ENCODE data around the gene CENPP.

CENPP gene

DNA sequence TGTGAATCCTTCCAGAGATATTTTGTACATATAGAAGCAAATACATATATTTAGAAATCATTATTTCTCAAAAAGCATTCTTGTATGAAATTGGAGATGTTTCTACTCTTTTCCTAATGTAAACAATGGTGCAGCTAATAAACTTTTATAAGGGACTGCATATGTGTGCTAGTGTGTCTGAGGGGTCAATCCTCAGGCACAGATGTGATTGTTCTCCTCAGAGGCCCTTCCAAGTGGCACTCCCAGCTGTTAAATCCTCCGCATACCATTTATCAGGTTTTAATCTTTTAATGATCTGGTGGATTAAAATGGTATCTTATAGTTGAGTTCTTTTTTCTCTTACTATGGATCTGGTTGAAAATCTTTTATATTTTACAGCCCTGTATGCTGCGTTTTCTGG is 104.1 kb downstream of the CENPP start:
- no peak for DNase-seq

DNA sequence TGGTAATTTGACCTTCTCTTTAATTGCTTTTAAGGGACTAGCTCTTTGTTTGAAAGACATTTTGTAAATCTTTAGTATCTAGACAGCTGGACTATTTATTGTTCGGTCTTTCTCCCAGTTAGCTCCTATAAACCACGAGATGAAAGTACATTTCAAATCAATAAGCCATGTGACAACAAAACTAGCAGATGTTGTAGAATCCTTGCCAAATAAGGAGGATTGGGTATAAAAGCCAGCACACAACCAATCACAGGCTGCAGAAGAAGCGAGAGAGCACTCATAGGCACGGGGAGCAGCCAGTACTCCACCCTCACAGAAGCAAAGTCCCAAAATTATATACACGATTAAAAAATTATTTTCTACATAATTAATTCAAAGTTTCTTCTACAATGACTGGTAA is 106.6 kb downstream of the CENPP start:
- DNase-seq = no peak

DNA sequence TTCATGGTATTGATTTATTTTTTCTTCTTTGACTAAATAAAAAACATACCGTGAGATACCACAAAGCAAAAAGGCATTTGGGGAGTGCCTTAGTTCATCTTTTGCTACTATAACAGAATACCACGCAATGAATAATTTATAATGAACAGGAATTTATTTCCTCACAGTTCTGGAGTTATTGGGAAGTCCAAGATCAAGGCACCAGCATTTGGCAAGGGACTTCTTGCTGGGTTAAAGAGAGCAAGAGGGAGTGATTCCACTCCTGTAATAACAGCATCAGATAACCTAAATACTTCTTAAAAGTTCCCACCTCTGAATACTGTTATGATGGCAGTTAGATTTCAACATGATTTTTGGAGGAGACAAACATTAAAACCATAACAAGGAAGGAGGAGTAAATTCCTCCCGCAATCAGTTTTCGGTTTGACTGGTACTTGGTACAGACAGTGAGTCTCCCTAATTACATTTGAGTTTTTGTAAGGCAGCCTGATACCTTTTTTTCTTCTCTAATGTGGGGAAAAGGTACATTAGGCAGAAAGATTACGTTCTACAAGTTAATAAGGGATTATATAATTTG is 107.3 kb downstream of the CENPP start:
- DNase-seq = no peak

DNA sequence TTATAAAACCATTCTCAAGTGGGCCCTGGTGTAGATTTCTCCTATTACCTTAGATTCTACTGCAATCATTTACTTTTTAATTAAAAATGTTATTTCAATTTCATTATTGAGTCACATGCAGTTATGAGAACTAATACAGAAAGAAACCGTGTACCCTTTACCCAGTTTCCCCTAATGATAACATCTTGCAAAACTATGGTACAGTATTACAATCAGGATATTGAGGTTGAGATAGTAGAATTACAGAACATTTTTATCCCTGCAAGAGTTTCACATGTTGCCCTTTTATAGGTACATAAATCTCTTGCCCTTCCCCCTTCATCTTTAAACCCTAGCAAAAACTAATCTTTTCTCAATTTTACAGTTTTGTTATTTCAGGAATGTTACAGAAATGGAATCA is 109.5 kb downstream of the CENPP start:
- no peak for DNase-seq

DNA sequence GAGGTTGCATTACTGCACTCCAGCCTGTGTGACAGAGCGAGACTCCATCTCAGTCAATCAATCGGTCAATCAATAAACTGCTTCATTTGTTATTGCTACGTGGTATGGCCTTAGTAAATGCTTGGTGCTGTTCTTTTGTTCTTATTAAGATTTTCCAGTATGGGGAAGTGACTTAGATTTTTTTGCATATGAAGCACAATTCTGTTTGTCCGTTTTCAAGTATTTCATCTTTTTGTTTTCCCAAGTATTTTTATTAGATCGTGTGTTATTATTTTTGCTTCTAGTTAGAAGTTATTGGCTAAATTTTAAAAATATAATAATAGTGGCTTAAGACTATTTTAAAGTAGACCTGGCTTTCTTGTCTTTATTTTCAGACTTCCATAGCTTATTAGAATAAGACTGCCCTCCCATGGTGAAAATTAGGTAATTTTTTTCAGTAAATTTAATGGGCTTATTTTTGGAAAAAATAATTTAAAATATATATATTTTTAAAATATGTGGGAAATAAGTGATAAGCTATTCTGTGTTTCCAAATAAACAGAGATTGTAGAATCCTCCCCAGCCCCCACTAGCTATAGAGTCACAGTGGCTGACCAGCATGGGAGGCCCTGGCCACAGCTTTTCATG is 113.3 kb downstream of the CENPP start:
- DNase-seq = no peak

DNA sequence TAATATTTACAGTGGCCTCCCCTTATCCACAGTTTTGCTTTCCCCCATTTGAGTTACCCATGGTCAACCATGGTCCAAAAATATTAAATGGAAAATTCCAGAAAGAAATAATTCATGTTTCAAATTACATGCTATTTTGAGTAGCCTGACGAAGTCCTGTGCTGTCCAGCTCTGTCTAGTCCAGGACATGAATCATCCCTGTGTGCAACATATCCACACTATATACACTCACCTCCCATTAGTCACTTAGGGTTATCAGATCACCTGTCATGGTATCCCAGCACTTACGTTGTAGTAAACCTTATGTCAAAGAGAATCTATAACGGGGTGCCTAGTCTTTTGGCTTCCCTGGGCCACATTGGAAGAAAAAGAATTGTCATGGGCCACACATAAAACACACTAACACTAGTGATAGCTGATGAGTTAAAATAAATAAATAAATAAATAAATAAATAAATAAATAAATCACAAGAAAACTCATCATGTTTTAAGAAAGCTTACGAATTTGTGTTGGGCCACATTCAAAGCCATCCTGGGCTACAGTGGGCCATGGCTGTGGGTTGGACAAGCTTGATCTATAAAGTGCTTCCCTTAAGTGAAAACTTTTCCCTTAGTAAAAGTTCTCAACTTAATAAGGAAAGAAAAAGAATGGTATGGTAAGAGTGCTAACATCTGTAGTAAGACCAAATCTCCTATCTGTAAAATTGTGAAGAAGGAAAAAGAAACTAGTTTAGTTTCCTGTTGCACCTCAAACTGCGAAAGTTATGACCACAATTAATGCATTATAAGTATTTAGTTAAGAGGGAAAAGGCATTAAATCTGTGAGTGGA is 114.4 kb downstream of the CENPP start:
- DNase-seq = no peak

DNA sequence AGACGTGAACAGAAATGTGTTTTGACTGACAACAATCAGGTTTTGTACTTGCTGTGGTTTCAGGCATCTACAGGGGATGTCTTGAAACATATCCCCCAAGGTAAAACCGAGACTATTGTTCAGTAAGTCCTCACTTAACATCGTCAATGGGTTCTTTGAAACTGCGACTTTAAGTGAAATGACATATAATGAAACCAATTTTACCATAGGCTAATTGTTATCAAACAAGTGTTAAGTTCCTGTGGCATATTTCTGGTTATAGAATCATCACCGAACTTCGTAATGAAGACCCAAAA is 114.9 kb downstream of the CENPP start:
- no peak for DNase-seq

DNA sequence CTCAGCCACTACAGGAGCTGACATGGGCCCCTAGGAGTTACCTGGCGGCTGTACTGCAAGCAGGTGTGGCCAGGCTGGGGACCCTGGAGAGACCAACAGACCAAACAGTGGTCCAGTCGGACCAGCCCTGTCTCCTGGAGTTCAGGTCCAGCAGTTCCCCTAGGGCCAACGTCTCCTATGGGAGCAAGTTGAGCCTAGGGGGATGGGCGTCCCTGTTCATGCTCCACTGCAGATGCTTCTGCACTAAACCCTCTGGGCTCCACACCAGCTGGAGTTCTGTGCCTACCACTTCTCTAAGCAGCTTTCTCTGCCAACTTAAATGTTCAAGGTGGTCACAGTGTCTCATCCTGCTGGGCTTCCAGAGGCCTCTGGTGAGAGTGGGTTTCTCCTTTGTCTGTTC is 119.1 kb downstream of the CENPP start:
- no peak for DNase-seq

DNA sequence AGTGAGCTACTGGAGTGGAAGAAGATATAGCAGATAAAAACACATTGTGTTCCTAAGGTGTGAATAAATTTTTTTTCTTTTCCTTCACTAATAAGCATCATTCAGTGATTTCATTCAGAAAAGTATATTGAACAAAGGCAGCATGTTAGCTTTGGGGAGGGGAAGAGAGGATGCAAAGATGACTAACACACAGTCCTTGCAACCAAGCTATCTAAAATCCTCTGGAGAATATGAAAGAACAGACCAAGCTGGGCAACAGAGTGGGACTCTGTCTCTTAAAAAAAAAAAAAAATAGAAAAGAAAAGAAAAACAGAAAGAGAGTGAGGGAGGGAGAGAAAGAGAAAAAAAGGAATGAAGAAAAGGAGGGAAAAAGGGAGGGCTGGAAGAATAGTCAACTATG is 120.8 kb downstream of the CENPP start:
- DNase-seq = no peak

DNA sequence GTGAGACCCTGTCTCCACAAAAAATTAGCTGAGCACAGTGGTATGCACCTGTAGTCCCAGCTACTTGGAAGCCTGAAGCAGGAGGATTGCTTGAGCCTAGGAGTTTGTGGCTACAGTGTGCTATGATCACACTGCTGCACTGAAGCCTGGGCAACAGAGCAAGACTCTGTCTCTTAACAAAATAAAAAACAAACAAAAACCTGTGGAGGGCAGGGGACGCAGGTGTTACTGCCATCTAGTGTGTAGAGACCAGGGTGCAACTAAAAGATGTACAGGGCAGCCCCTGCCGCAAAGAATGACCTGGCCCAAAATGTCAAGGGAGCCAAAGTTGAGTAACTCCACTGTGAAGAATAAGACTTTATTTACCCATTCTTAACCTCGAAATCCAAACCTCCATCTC is 129.5 kb downstream of the CENPP start:
- no peak for DNase-seq

DNA sequence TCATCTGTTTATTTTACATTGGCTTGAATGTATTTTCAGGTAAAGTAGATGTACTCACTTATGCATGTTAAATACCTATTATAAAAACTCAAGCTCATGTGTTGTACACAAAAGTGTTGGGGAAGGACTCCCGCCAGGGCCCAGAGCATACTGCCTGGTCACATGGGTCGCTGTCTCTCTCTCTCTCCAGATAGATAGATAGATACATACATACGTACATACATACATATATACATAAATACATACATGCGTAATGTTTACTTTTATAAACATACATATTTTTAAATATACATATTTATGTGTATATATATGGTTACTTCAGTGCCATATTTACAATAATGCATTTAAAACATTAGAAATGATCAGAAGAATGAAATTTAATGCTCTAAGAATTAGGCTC is 131.8 kb downstream of the CENPP start:
- no peak for DNase-seq

DNA sequence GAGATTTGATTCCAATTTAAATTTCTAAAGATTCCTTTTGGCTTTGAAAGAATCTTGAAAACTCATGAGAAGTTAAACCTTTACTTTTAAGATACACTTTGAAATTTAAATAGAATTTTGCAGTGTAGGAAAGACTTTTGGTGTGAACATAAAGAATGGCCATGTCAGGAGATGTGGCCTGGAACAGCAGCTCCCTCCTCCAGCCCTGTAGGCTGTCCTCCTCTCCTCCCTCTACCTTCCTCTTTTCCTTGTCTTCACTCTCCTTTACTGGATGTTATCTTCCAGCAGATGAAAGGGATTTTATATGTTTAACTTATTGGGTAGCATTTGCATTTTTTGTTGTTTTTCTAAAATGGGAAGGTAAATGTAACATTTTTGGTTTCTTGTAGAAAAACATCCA is 137.6 kb downstream of the CENPP start:
- no peak for DNase-seq

DNA sequence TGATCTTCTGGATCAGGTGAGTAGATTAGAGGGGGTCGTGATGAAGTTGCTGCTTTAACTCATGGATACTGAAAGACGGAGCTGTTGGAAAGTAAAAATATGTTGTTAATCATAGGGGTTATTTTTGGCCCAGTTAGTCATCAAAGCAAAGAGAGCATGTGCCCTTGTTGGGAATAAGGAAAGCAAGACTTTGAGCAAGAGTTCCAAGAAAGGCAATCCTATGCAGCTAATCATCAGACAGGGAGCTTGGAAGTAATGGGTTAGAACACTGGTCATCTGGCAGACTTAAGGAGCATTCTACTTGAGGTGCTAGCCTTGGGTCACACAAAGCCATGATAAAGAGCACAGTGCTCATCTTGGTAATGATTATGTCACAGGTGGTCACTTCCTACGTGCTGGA is 138.2 kb downstream of the CENPP start:
- DNase-seq = no peak

DNA sequence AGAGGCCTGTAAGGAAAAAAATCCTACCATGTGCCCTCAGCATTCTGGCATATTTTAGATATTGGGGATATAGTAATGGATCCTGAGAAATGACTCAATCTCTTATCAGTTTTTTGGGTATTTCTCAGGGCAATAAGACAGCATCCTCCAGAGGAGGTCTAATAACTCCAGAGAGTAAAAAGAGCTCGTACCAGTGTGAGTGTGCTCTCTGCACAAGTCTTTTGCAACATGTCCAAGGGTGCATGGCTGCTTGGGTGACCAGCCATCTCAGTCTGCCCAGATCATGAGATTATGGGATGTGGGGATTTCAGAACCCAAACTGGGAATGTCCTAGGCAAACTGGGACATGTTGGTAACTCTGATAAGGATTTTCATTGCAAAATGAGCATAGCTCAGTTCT is 141.3 kb downstream of the CENPP start:
- DNase-seq = no peak

DNA sequence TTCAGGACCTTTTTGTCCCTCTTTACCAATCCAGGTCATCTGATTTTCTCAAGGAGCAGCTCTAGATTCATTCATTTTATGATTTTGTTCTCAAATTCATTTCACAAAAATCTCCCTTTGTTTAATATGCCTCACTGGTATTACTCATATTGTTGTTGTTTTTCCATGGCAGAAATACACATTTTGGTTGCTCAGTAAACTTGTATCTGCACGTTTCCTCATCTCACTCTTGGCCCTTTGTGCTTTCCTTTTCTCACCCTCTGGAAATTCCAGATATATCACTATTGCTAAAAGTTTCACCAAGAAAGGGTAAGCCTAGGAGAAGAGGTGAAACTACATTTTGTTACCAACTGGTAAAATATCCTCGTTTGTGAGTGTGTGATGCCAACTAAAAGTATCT is 141.8 kb downstream of the CENPP start:
- DNase-seq = no peak

DNA sequence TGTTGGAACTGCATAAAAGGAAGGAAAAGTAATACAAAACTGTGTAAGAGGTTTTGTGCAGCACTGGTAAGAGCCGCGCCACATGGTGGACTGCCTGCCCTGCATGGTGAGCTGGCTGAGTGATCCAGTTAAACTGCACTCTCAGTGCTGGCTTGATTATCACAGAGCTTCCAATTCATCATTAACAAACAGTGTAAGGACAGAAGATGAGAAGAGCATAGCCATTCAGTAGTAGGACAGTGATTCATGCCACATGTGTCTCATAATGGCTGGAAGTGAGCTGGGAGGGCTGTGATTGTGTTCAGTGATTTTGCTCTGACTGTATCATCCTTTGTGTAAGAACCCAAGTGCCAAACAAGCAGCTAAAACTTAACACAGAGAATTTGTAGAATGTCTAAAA is 142.5 kb downstream of the CENPP start:
- no peak for DNase-seq

DNA sequence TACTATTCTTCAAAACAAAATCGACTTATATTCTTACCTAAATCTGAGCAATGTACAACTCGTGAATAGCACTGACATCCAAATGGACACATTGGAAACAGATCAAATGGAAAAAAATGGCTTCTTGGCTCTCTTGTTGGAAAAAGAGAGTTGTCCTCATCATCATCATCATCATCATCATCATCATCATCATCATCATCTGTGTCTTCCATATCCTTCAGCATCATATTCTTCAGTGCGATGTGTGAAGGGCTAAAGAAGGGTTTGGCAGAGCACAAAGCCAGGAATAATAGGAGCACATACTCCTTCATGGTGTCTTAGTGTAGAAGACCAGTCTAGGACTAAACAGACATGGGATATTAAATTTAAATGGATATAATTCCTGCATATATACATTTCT is 148.8 kb downstream of the CENPP start:
- DNase-seq = no peak

DNA sequence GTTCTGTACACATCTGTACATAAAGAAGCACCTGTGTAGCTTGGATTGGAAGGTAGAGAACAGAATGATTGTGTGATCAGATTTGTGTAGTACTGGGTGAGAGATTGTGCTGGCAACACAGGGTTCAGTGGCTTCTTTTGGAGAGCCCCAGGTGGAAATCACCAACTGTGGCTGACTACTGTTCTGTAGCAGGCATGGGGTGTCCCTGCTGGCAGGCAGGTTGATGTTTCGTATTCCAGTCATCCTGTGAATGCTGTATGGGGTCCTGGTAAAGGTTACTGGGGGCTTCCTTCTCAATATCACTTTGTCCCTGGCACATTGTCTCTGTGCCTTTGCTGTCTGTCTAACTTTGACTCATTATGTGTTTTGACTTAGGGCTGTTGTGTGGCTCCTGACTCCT is 151.2 kb downstream of the CENPP start:
- DNase-seq = no peak

DNA sequence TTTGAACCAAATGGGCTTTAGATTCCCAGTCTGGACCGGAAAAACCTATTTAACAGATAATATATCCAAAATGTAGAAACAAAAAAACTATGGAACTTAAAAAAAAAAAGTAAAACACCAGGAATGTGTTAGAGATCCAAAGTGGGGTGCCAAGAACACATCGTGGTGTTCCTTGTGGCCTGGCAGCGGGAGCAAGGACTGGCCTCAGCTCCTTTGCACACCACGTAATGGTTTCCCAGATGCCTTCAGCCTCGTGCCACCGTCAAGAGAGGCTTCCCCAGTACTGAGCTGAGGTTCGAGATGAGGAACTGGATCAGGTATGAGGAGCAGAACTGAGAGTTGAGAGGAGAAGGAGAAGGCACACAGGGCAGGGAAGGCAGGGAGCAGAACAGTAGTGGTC is 153.0 kb downstream of the CENPP start:
- DNase-seq = no peak

DNA sequence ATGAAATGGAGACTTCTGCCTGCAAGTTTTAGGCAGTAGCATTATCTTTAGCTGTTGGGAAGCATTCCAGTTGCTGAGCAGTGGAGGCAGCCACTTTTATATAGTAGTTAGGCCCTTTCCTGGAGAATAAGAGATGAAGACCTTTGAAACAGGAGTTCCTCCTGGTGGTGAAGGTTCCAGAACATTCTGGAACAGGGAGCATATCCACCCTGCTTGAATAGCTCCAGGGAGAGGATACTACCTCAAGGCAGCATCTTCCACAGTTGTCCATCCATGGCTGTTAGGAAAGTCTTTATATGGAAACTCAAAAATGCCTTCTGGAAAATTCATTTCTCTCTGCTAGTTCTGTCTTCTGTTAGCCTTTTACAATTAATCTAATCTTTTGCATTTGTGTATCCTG is 153.6 kb downstream of the CENPP start:
- DNase-seq = no peak

DNA sequence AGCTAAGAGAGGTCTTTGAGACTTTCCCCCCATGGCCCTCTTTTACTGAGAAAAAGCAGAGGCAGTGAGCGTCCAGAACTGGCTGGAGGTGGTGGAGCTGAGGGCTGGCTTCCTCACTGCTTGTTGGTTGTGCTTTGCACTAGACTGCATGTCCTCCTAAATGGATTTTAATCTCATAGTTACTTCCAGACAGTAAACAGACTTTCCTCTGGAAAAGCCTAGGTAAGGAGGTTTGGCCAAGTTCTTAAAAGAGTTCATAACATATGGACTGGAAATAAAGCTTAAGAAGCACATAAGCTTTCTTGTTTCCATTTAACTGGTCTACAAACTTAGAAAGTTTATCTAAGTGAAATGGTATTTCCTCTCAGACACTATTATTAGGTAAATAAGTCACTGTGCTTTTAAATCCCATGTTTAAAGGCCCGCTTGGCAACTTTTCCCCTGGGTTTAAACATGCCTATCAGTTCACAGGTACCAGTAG is 154.6 kb downstream of the CENPP start:
- no peak for DNase-seq

DNA sequence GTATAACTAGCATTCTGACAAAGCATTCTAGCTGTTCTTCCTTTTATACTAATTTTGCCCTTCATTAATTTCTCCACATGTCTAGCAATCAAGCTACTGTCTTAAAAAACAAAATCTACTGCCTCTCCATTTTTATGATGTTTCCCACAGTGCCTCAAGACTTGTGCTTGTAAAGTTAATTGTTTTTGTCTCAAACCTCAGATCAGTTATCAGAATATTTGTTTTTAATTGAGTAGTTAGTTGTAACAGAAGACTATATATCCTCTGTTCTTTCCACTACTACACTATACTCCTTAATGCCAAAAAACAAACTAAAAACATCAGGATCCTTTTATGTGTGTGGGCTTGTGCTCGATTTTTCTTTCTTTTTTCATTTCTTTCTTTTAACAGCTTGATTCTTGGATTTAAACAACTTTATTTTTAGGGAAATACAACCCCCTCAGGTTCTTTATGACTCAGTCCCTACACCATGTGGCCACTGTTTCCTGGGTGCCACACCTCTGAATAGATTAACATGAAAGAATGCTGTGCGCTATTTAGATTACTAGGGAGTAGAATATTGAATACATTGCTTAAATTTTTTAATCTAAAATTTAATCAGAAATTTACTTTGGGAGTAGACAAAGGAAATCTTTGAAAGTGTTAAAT is 155.4 kb downstream of the CENPP start:
- no peak for DNase-seq

DNA sequence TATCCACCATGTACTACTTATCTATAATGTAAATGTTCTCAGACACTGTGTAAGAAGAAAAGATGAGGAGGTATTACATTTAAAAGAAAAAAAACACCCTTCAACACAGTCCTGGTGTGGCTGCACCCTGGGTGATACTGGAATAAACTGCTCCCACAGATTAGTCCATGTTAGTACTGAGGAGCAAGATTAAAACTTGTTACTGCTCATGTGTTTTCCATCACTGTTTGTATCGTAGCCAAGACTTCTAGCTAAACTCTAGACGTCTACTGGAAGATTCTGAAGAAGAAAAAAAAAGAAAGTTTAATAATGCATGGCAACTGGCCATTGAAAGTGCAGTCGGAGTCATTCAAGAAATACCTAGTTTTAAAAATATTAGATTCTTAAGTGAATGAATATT is 156.6 kb downstream of the CENPP start, which contains the start of gene ASPN:
ASPN (minus strand) TSS at position 178 of the 400 bp plus-strand sequence.
- no peak for DNase-seq

DNA sequence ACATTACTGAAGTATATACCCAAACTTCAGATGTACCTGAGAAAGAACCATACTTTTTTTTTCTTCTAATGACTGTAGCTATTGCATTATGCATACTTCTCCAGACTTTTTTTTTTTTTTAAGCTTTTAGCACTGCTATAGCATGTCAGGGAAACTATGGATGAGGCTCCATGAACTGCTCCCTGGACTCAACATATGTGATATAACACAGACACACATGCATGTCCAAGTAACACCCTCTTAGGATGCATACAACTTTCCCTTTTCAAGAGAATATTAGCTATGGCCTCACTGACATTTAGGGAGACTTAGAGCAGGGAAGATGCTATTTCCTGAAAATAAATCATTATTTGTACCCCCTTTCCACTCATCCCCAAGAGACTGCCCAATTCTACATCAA is 157.1 kb downstream of the CENPP start:
- DNase-seq = no peak
